ENCODE results near the gene NPAS3.

The NPAS3 gene

GRCh38 chr14:33642691-33643244 lies 704.1 kb downstream of the NPAS3 start:
- DNase-seq (ENCODE audit: low read depth) = no peak

GRCh38 chr14:33643426-33644181 lies 704.9 kb downstream of the NPAS3 start:
- DNase-seq (ENCODE audit: low read depth) = no peak

DNA sequence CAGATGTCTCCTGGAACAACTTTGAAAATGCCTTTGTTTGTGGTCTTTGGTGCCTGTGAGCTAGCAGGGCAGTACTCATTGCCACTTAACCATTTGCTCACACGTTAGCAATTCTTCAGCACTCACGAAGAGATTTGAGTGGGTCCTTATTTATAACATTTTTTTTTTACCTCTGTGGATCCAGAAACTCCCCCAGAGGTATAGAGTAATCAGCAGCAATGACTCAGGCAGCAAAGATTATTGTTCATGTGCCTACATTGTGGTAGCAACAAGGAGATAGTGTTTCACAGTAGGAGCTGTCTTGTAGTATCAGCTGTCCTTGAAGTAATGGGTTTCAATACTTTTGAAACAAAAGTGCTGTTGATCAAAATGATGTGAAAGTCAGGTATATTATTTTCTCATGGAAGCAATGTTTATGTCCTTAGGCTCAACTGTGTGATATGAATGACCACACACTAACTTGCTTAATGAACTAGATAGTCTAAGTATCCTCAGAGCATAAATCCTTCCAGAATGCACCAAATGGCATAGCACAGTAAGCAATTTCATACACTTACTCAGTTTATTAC lies 708.1 kb downstream of the NPAS3 start:
- DNase-seq (ENCODE audit: low read depth) = no peak

GRCh38 chr14:33647385-33647786 lies 708.7 kb downstream of the NPAS3 start:
- no peak for DNase-seq (ENCODE audit: low read depth)

DNA sequence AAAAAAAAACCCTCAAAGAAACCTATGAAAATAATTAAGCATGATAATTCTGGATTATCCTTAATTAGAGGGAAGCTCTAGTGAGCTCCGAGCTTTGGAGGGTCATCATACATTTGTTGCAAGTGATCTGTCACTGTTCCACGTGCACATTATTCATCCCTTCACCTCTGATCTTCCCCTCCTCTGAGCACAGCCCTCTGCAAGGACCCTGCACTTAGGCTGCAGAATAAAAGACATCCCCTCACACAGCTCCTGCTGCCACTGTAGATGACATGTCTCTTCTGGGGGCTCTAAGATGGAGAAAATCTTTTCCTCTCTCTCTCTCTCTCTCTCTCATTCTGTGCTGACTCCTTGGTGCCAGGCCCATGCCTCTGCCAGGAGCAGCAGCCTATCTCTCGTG lies 711.8 kb downstream of the NPAS3 start:
- no peak for DNase-seq (ENCODE audit: low read depth)

DNA sequence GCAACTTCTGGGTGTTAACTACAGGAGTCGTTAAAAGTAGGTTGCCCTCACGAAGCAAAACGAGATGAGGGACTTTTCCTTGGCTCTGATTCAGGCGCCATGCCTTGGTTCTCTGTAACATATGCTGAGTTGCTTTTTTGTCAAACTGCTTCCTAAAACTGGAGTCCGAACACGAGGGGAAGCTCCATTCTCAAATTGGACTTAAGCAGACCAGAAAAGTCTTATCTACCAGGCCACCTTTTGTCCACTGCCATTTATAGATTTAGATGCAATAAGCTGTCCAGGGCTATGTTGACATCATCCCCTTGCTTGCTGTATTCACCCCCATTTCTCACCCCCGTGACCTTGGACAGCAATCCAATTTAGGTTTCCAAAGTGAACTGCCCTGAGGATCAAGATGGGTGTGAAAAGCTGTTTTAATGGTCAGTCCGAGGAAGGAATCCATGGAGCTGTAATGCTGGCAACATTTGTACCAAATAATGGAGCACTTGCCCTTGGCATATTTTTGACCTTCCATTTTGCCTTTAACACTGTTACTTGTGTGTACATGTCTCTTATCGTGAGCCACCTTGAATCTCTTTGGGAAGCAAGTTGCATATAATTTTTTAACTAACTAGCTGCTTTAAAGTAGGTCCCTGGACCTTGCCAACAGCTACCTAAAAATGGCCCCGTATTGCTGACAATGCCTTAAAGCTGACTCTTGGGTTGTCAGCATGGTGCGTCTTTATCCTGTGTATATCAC lies 714.1 kb downstream of the NPAS3 start:
- no peak for DNase-seq (ENCODE audit: low read depth)

- no peak for DNase-seq (ENCODE audit: low read depth)
These were observed 714.6 kb downstream of the NPAS3 start for GRCh38 chr14:33653308-33653695.

- DNase-seq (ENCODE audit: low read depth) = no peak
These were observed 716.7 kb downstream of the NPAS3 start for GRCh38 chr14:33655421-33655820.

DNA sequence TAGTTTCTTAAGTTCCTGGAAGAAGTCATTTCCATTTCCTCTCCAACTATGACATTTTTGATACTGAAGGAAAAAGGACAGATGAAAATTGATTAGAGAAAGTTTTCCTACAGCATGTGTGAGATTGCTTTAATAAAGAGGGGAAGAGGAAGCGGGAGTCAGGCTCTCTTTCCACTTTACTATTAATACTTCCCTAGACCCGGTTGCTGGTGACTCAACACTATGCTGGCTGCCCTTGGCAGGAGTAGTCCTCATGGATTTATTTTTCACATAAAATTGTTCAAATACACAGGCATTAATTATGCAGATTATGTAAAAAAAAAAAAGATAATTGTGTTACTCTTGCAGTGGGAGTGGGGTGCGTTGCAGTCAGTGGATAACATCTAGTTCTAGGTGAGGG lies 718.8 kb downstream of the NPAS3 start:
- no peak for DNase-seq (ENCODE audit: low read depth)

GRCh38 chr14:33660248-33660647 lies 721.6 kb downstream of the NPAS3 start:
- DNase-seq (ENCODE audit: low read depth) = no peak

DNA sequence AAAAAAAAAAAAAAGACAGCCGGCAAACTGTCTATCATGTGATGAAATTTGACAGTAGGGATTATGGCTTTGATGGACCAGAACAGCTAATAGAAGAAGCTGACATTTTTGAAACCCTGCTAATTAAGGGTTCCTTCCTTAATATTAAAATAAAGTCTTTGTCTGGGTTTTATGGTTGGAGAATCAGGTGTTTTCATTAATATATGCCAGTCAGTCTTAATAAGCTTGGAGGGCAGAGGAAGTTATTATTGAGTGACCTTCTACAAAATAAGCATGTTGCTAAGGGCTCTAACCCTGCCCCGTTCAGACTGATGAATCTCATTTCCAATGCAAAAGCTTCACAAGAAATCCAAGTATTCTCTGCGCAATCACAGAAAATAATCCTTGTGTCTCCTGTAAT lies 722.4 kb downstream of the NPAS3 start:
- no peak for DNase-seq (ENCODE audit: low read depth)

DNA sequence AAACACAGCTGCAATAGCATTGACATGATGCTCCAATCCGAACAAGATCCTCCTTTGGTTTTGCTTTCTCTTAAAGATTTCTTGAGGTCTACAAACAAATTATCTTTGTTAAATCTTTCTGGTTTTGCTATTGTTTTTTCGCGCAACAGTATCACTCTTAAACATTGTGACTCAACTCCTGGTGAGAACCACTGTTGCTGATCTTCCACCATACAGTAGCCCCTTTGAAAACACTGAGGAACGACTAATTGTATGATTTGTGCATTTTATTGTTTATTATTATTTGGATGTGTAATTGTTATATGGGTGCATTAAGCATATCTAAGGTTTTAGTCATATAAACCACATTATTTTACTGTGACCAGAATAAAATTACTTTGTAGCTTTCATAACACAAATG lies 729.4 kb downstream of the NPAS3 start:
- no peak for DNase-seq (ENCODE audit: low read depth)

DNA sequence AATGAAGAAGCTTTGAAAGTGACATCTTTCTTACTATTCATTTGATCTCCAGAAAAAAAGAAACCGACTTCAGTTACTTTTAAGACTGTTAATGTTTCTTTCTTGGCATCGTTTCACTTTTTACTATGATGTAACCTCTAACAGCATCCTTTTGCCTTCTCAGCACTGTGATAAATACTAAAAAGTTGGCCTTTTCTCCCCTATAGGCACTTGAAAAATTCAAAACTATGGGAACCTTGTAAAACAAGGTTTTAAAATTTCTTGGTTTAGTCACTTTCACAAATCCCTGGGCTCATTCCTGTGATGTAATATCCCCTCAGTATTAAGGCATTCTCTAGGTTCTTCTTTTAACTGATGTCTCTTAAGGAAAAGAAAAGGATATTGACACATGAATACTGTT lies 730.4 kb downstream of the NPAS3 start:
- DNase-seq (ENCODE audit: low read depth) = no peak

- DNase-seq (ENCODE audit: low read depth) = no peak
These were observed 731.6 kb downstream of the NPAS3 start for GRCh38 chr14:33670235-33670634.

GRCh38 chr14:33671556-33671955 lies 732.9 kb downstream of the NPAS3 start:
- DNase-seq (ENCODE audit: low read depth) = no peak

- DNase-seq (ENCODE audit: low read depth) = no peak
These were observed 736.2 kb downstream of the NPAS3 start for GRCh38 chr14:33674927-33675326.

- no peak for DNase-seq (ENCODE audit: low read depth)
These were observed 736.9 kb downstream of the NPAS3 start for GRCh38 chr14:33675415-33676130.

DNA sequence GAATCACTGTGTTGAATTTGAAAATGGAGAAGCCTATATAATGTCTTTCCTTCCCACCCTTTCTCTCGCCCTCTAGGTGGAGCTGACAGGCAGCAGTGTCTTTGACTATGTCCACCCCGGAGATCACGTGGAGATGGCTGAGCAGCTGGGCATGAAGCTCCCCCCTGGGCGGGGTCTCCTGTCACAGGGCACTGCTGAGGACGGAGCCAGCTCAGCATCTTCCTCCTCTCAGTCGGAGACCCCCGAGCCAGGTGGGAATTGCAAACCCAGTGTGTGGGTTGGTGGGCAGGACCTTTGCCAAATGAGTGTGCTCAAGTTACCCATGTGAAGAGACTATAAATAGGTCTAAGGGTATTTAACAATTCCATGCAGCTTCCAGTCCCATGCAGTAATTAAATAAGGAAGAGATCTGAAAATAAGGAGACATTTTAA lies 737.5 kb downstream of the NPAS3 start:
- DNase-seq (ENCODE audit: low read depth) = no peak

DNA sequence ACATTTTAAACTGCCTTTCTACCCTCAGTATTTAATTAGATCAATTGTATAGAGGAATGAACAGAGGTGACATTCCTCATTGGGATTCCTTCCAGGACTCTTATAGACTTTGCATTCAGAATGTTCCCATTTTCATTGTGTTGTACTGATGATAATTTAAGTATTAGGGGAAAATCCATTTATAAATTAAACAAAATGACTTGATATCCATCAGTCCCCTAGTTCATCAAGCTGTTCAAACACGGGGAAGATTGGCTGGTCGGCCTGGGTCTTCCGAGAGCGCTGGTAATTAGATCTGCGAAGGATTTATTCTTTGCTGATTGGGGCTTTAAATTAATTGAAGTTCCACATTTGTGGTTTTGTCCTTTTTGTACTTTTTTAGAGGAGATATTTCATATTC lies 738.2 kb downstream of the NPAS3 start:
- no peak for DNase-seq (ENCODE audit: low read depth)

- DNase-seq (ENCODE audit: low read depth) = no peak
These were observed 739.3 kb downstream of the NPAS3 start for GRCh38 chr14:33678005-33678404.

DNA sequence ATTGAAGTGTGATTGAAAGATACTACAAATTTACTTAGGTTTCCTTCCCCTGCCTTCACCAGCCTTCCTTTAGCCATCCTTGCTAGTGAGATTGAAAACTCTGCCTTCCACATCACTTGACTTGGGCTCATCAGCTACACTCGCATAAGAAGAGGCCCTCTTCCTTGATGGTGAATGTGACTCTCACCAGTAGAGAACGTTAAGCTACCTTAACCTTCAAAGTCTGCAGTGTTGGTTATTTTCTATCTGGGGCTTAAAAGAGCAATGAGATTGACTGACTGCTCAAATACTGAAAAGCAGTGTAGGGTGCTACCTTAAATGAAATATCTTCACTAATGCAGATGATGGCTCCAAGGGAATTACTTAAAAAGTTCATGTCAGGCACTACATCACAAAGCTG lies 740.3 kb downstream of the NPAS3 start:
- no peak for DNase-seq (ENCODE audit: low read depth)

DNA sequence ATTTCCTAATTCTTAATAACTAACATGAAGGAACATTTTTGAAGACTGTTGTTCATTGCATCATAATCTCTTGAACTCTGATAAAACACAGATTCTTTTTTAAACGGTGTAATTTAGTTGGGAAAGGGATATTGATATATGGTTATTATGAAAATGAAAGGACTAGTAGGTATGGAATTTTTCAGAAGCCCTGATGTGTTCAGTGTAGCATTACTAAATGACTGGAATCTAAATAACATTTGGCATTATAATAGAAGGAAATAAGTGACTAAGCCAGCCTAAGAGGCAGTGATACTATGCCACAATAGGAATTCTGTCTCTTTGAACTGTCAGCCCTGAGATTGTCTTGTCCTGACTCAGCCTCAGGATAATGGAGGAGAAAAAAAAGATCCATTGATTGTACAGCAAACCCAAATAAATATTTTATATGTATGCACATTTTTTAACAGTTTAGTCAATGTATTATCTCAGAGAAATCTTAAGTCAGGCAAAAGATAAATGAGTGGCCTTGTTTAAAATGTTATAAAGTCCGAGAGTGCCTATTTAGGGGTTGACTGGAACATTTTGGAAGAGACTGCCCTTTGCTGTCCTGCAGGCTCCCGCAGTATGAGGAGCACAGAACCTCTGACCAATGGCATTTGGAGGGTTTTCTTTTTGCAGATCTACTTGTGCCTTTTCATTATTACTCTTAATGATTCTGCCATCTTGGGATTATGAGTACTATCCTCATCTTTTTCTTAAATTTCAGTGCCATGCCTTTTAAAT lies 741.0 kb downstream of the NPAS3 start:
- no peak for DNase-seq (ENCODE audit: low read depth)

All from stimulated activated CD8-positive, alpha-beta memory T cell treated with anti-CD3 and anti-CD28 coated beads, Interleukin-7, amount 100 ng/mL, for 24 hours (primary cell).